ENCODE measurements around the gene CFAP73.

DNA sequence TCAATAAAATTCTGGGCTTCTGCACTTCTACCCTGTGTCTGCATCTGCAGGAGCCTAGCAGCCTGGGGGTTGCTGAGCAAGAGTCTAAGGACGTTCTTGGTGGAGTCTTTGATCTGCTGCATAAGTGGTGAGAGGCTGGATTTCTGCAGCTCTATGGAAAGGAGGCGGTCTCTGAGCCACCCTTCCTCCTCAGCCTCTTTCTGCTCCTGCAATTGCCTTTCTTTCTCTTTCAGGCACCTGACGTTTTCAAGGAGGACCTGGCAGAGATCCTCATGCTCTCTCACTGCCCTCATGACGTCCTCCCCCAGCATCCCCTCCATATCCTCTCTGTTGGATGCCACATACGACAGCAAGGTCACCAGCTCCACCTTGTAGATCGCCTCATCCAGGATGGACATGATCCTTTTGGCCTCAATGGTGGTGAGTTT, 58.1 kb downstream of the CFAP73 start:
- TF ChIP-seq POLR2A (IDR thresholded peaks at IDR 0.05; ENCODE audit: borderline replicate concordance, extremely low read depth, insufficient read depth, insufficient read length) (no peak), EZH2 (IDR thresholded peaks at IDR 0.05) (no peak), CTCF (IDR thresholded peaks at IDR 0.05 in 2 of 3, conservative IDR thresholded peaks at IDR 0.05 in 1 of 3; ENCODE audit: borderline replicate concordance in 1 of 3, insufficient read depth in 1 of 3, low read depth in 2 of 3, low read length in 2 of 3) (no peak), CEBPB (IDR thresholded peaks at IDR 0.05; ENCODE audit: low read depth) (no peak), POLR2AphosphoS5 (IDR thresholded peaks at IDR 0.05; ENCODE audit: low read depth, low read length) (no peak), EZH2phosphoT487 (IDR thresholded peaks at IDR 0.05; ENCODE audit: borderline replicate concordance) (no peak), YY1 (IDR thresholded peaks at IDR 0.05; ENCODE audit: extremely low read depth, insufficient replicate concordance, low read depth, low read length) (no peak), RAD21 (IDR thresholded peaks at IDR 0.05; ENCODE audit: low read depth) (no peak), SRF (IDR thresholded peaks at IDR 0.05; ENCODE audit: low read depth) (no peak)
- TF ChIP-seq, protein P1, sequence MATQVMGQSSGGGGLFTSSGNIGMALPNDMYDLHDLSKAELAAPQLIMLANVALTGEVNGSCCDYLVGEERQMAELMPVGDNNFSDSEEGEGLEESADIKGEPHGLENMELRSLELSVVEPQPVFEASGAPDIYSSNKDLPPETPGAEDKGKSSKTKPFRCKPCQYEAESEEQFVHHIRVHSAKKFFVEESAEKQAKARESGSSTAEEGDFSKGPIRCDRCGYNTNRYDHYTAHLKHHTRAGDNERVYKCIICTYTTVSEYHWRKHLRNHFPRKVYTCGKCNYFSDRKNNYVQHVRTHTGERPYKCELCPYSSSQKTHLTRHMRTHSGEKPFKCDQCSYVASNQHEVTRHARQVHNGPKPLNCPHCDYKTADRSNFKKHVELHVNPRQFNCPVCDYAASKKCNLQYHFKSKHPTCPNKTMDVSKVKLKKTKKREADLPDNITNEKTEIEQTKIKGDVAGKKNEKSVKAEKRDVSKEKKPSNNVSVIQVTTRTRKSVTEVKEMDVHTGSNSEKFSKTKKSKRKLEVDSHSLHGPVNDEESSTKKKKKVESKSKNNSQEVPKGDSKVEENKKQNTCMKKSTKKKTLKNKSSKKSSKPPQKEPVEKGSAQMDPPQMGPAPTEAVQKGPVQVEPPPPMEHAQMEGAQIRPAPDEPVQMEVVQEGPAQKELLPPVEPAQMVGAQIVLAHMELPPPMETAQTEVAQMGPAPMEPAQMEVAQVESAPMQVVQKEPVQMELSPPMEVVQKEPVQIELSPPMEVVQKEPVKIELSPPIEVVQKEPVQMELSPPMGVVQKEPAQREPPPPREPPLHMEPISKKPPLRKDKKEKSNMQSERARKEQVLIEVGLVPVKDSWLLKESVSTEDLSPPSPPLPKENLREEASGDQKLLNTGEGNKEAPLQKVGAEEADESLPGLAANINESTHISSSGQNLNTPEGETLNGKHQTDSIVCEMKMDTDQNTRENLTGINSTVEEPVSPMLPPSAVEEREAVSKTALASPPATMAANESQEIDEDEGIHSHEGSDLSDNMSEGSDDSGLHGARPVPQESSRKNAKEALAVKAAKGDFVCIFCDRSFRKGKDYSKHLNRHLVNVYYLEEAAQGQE (IDR thresholded peaks at IDR 0.05; ENCODE audit: low read depth) = no peak

Data from HCT116 (cell line).